ENCODE results near the gene SORBS2.

GRCh38 chr4:185654965-185655554, 156.9 kb downstream of the SORBS2 start:
- TF ChIP-seq, protein P1, sequence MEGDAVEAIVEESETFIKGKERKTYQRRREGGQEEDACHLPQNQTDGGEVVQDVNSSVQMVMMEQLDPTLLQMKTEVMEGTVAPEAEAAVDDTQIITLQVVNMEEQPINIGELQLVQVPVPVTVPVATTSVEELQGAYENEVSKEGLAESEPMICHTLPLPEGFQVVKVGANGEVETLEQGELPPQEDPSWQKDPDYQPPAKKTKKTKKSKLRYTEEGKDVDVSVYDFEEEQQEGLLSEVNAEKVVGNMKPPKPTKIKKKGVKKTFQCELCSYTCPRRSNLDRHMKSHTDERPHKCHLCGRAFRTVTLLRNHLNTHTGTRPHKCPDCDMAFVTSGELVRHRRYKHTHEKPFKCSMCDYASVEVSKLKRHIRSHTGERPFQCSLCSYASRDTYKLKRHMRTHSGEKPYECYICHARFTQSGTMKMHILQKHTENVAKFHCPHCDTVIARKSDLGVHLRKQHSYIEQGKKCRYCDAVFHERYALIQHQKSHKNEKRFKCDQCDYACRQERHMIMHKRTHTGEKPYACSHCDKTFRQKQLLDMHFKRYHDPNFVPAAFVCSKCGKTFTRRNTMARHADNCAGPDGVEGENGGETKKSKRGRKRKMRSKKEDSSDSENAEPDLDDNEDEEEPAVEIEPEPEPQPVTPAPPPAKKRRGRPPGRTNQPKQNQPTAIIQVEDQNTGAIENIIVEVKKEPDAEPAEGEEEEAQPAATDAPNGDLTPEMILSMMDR (conservative IDR thresholded peaks at IDR 0.05; ENCODE audit: low read length) = no peak
- TF ChIP-seq EZH2phosphoT487 (IDR thresholded peaks at IDR 0.05; ENCODE audit: borderline replicate concordance) = no peak

Measured in Loucy (cell line).